Caki2 (cell line): ENCODE results near the gene SPHK2. TPM values are rescaled to one million over a fixed set of nuclear protein-coding genes. Genes with fewer than 3 reads are reported as not detected.
"Not testable (repeated sequence)": the region's sequence is repeated elsewhere in the genome, so short reads cannot be mapped to it uniquely, and the experiment has no call there.

Experiments
- DNase-seq: peaks from one replicate; pipeline ENCODE4 v3.0.0-alpha.2; 2015; ENCODE audit warnings: low read depth
- in situ Hi-C: cut with HindIII; loops from 2 replicates; pipeline ENCODE4 v1.10.0; 2016; ENCODE audit warnings: low sequenced_read_pairs, low pct_unique_long_range_greater_than_20kb, mixed read lengths
- total RNA-seq: library from RNA; depleted of rRNA; stranded (reverse); fragments of >200 nt; shearing (Covaris generic); gene quantifications from 2 replicates; pipeline ENCODE4 v1.2.3, GENCODE V29; 2014; ENCODE audit warnings: low replicate concordance

SPHK2 gene
- total RNA-seq, 1 experiment from 2014 or later: 4.8 TPM

DNA sequence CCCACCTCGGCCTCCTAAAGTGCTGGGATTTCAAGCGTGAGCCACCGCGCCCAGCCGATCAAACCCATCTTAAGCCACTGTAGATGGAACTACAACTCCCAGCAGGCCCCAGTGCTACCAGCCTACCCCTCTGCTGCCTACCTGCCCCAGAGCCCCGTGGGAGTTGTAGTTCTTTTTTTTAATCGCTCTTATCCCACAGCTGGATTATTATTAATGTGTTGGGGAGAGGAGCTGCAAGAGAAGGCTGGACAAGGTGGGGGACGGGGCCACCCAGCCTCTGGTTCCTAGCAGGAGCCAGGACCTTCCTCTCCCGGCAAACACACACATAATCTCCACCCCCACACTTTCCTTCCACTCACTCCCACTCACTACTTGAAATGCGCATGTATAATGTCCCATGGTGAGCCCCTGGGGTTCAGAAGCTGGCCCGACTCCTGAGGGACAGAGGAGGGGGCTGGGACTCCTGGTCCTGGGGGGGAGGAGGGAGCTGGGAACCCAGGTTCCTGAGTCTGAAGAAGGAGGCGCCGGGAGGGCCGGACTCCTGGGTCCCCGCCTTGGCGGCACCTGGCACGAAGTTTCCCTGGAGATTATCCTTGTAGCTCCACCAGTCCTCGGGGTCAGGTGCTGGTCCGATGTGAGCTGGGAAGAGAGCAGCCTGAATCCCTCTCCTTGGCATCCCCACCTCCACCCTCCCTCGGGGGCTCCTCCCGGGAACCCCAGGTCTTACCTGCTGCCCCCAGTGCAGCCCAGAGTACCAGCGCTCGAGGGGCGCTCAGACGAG is 25.7 kb downstream of the SPHK2 start:
- in situ Hi-C loops: no loop called here
- peak; percentile 56 for DNase-seq

DNA sequence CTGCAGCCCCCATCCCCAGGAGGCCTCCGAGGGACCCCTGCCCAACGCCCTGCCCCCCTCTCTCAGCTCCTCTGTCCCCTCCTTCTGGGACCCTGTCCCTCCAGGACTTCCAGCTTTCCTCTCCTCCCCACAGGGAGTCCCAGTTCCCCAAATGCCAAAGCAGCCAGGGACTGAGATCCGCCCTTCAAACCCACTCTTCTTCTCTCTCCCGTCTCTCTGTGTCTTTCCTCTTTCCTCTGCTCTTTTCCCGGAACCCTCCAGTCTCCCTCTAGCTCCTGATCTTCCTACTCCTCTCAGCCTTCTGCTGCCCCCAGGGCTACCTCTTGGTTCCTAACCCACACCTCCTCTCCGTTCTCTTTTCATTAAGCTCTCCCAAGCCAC is 26.3 kb downstream of the SPHK2 start:
- DNase-seq: no peak
- in situ Hi-C loops: no loop called here

DNA sequence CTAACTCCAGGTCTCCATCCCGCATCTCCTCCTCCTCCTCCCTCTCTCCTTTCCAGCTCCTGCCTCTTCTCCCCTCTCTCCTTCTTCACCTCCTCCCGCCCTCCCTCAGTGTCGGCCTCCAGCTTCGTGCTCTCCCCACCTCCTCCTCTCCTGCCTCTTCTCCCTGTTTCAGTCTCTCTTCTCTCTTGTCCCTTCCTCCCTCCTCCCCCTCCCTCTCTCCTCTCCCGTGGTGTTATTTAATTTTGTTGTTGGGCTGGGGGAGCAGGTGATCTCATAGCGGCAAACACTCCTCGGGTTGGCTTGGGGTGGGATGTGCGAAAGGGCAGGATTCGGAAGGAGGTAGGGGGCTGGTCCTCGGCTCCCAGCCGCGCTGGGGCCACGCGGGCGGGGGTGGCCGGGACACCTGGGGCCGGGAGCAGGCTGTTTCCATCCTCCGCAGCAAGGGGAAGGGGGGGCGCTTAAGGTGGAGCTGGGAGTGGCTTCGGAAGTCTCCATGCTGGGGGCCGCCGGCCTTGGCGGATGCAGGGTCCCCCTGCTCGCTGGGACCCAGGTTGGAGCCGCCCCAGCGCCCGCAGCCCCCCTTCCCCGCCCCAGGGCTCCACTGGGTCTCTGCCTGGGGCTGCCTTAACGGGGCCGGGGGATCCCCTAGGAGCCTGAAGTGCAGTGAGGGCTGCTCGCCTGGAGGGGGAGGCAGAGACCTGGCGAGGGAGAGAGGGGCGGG is 26.9 kb downstream of the SPHK2 start, which contains the start of gene CA11:
CA11 (minus strand) TSS at position 187 of the 721 bp plus-strand sequence. CDS start 555 bp downstream, outside the sequence.
- in situ Hi-C loops: no loop called here
- peak; percentile 84 for DNase-seq

DNA sequence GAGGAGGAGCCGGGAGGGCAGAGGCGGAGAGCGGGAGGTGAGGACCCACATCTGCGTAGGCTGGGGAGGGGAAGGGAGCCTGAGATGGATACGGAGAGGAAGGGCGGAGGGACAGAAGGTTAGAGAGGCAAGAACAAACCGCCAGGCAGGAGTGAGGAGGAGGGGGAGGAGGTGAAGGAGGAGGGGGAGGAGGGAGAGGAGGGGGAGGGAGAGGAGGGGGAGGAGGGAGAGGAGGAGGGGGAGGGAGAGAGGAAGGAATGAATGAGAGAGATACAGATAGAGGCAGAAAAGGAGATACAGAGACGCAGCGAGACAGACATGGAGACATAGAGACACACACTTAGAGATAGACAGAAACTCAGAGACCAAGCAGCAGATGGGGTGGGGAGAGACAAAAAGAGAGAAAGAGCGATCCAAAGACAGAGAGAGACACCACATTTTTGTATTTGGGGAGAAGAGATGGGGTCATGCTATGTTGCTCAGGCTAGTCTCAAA is 27.5 kb downstream of the SPHK2 start:
- DNase-seq: no peak
- in situ Hi-C loops: no loop called here

DNA sequence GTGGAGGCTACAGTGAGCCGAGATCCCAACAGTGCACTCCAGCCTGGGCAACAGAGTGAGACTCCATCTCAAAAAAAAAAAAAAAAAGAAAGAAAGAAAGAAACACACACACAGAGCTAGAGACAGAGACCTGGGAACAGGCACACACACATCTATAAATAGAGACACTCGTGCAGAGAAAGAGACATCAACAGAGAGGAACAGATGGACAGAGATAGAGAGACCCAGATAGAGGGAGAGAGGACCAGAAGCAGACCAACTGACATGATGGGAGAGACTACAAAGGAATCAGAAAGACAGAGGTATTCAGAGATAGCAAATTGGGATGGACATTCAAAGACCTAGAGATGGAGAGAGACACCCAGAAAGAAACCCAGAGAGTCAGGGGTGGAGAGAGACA is 28.8 kb downstream of the SPHK2 start:
- no peak for DNase-seq
- in situ Hi-C loops: no loop called here

- in situ Hi-C loops: no loop called here
- DNase-seq: no peak
Measured at GRCh38 chr19:48650974-48651682, 31.8 kb downstream of the SPHK2 start.

DNA sequence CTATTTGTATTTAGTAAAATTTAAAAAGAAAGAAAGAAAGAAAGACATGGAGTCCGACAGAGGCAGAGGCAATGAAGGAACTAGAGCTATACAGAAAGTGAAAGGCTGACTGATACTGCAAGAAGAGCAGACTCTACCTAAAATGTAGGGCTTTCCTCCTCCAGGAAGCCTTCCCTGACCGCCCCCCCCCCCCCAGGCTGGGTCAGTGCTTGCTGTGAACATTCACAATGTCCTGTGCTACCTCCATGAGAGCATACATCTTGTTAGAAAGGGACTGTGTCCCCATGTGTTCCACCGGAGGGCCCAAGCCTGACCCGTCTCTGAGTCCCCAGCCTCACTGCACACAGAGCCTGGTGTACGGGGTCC is 32.4 kb downstream of the SPHK2 start:
- in situ Hi-C loops: no loop called here
- DNase-seq: no peak

GRCh38 chr19:48654299-48655059 is 35.2 kb downstream of the SPHK2 start:
- in situ Hi-C loops: no loop called here
- no peak for DNase-seq

DNA sequence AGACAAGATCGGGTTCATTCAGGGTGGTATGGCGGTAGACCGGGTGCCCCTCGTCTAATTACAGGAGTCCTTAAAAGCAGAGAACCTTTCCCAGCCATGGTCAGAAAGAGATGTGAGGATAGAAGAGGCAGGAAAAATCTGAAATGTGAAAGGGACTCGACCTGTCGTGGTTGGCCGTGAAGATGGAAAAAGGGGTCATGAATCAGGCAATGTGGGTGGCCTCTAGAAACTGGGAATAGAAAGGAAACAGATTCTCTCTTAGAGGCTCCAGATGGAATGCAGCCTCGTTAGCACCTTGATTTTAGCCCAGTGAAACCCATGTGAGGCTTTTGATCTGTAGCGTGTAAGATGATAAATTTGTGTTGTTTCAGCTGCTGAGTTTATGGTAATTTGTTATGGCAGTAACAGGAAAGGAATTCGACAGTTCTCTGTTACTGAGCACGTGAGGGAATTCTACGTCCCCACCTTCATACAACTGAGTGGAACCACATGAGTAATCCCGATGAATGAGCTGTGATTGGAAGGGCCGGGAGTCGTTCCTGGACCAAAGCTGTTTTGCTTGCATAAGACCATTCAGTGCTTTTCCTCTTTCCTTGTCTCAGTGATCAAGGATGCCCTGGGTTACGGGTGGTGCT is 37.7 kb downstream of the SPHK2 start:
- in situ Hi-C loops: no loop called here

DNA sequence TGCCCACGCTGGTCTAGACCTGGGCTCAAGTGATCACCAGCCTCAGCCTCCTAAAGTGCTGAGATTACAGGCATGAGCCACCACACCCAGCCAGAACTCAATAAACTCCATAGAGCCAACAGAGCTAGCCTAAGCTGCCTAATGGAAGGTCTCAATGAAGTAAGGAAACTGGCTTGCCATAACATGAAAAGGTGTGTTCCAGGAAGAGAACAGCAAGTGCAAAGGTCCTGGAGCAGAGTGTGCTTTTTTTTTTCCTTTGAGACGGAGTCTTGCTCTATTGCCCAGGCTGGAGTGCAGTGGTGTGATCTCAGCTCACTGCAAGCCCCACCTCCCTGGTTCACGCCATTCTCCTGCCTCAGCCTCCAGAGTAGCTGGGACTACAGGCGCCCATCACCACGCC is 38.5 kb downstream of the SPHK2 start:
- in situ Hi-C loops, DNase-seq: not testable (repeated sequence)

More for the DNA sequence above, 37.7 kb downstream of the SPHK2 start:
- DNase-seq: peak; percentile 95

DNA sequence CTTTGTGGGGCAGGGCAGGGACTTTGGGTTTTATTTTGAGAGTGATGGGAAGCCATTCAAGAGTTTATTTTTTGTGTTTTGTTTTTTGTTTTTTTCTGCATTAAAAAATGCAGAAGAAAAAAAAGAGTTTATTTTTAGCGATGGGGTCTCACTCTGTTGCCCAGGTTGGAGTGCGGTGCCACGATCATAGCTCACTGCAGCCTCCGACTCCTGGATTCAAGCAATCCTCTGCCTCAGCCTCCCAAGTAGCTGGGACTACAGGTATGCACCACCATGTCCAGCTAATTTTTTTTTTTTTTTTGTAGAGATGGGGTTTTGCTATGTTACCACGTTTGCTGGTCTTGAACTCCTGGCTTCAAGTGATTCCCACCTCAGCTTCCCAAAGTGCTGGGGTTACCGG is 39.2 kb downstream of the SPHK2 start:
- in situ Hi-C loops: no loop called here
- DNase-seq: no peak

- in situ Hi-C loops: no loop called here
- DNase-seq: no peak
Measured at GRCh38 chr19:48659768-48660167, 40.5 kb downstream of the SPHK2 start.

GRCh38 chr19:48660852-48661710 is 41.8 kb downstream of the SPHK2 start:
- in situ Hi-C loops: no loop called here
- peak; percentile 95 for DNase-seq

DNA sequence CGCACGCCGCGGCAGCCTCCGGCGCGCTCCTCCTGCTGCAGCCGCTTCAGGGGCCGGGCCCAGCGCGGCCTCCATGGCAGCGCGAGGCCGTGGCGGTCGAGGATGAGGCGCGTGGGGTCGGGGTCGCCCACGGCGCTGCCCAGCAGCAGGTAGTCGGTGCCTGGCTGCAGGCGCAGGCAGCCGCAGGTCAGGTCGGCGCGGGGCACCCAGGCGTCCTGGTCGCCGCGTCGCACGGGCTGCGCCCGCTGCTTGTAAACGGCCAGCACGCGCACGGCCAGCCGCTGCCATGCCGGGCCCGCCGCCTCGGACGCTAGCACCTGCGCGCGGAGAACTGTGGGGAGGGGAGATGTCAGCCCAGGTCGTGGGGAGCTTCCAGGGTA is 42.4 kb downstream of the SPHK2 start:
- no peak for DNase-seq
- in situ Hi-C loops: no loop called here

DNA sequence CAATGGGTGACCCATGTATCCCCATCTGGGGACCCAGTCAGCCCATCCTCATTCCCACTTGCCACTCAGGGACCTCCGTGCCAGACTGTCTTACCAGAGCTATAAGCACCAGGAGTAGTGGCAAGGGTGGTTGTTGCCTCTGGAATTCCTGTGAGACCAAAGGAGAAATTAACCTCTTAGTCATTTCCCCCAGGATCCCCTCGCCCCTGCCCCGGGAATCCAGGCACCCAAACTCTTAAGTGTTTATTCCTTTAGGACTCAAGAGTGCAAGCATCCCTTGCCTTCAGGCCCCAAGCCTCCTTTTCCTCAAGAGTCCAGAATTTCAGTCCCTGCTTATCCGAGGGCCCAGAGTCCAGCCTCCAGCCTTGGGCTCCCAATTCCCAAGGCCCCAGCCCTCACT is 44.4 kb downstream of the SPHK2 start:
- DNase-seq: no peak
- in situ Hi-C loops: no loop called here

- in situ Hi-C loops: no loop called here
- DNase-seq: no peak
Measured at GRCh38 chr19:48664476-48664875, 45.2 kb downstream of the SPHK2 start.

- no peak for DNase-seq
- in situ Hi-C loops: no loop called here
Measured at GRCh38 chr19:48665786-48666185, 46.5 kb downstream of the SPHK2 start.
